Islet of Langerhans (tissue), 1 donor: Measurements from ENCODE around the gene TBC1D10A.

Source experiments
- FAIRE-seq: peaks from one replicate; lab custom pipeline; 2011; peaks lifted over from hg19 to GRCh38; lab: Jason Lieb, UNC

The TBC1D10A gene

DNA sequence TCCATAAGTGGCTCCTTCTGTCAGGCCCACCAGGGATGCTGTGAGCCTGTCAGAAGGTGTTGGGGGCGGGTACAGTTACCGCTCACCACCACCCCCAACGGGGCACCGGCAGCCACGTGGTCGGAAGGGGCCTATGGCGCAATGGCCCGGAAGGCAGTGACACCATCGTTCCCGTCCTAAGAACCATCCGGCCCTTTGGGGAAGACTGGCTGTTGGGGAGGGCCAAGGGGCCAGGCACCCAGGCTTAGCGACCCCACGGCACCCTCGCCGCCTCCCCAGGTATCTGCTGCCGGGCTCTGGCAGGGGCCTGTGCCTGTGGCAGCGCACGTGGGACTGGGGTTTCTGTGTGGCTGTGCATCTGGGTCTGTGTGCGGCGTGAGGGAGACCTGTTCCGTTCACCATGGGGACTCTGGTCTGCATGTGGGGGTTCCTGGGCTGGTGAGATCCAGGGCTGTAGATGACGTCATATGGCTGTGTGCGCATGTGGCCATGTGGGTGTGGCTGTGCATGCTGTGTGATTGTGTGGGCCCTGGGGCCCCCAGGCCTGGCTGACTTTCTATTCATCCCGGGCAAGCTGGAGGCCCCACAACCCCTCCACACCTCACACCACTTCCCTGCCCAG is 60.8 kb downstream of the TBC1D10A start:
- FAIRE-seq, result no peak

DNA sequence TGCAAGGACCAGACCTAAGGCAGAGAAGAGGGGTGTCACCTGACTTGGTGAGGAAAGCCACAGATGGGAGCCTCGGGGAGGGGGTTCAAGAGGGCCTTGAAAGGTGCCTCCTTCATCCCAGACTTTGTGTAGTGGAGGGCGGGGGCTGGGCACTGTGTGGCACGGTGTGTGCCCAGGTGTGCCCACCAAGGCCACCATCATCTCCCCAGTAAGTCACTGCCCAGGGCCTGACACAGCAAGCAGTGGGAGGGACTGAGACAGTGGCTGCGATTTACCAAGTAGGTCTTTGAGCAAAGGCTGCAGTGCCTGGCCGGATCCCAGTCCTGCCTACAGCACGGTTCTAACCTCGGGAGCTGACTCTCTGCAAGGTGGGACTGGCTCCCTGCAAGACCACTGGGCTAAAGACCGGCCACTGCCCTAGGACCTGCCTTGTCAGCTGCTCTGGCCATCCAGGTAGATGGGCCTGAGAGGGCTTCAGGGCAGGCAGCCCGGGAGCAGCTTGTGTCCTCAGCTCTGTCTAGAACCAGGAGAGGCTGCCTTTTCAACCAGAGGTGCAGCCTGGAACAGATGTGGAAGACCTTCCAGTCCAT is 61.5 kb downstream of the TBC1D10A start:
- no peak for FAIRE-seq

DNA sequence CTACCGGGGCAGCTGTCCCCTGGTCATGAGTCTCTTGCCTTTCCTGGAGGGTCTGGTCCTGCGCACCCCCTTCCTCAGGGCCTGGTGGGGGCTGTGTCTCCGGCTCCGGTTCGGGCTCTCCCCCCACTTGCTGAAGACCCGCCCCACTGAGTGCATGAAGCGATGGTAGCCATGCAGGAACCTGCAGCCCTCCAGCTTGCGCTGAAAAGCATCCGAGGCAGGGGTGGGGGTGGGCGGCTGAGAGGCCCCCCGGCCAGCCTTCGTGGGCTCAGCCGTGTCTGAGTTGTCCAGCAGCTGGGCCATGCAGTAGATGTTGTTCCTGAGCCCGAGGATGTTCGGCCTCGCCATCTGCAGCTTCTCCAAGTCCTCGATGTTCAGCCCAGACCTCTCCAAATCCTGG is 62.9 kb downstream of the TBC1D10A start:
- FAIRE-seq, result no peak

DNA sequence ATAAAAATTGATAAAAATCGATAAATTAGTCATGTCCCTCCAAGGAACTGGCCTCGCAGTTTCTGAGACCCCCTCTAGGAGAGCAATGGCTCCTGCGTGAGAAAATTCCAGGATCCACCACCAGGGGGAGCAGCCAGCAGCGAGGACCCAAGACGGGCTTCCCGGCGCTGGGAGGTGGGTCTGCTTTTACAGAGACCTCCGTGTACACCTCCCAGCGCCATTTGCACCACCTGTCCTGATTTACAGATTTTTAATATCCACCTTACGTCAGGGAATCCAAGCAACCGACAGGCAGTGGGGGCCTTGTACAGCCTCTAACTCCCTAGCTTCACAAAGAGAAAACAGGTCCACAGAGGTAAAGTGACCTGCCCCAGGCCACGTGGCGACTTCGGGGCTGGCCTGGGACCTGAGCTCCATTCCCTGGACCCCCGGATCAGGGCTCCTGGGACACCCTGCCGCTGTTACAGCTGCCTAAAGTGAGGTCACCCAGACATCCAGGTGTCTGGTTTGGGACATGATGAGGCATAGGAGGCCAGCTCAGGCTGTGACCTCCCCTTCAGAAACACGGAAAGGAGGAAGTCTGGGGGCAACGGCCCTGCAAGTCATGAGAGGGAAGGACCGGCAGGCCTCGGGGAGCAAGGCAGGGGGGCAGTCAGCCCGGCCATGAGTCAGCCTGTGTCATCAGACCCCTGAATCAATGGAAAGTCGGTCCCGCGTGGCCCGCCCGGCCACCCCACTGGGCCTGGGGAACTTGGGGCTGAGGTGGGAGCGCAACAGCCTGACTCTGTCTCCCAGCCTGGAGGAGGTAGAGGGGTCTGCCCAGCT is 63.6 kb downstream of the TBC1D10A start:
- no peak for FAIRE-seq

- FAIRE-seq, result no peak
These were observed 64.6 kb downstream of the TBC1D10A start for GRCh38 chr22:30262112-30262511.

DNA sequence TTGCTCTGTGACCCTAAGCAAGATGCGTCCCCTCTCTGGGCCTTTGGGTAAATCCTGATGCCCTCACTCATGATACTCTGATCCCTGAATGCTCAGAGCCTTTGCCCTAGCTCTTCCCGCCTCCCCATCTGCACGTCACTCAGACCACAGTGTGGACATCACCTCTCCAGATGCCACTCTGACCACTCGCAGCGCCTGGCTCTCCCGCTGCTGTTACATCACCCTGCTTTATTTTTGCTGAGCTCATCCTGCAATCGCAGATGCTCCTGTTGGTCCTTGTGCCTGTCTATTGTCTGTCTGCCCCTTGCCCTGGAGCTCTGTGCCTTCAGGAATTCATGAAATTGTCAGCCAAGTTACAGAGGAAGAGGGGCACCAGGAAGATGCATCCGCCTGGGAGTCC is 65.6 kb downstream of the TBC1D10A start:
- FAIRE-seq, result no peak

DNA sequence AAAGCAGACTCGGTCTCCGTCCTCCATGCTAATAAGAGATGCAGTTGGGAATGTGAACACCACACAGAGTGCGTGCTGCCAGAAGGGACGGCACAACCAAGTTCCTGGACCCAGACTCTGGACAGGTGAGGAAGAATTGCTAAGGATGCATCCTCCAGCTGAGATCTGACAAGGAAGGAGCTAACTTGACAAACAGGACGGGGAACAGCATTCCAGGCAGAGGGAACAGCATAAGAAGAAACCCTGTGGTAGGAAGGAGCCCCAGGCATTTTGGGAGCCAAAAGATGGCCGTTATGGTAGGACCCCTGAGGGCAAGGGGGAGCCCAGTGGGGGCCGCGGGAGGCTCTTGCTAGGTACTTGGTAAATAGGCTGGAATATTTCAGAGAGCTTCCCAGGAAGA is 66.1 kb downstream of the TBC1D10A start:
- FAIRE-seq, result no peak

DNA sequence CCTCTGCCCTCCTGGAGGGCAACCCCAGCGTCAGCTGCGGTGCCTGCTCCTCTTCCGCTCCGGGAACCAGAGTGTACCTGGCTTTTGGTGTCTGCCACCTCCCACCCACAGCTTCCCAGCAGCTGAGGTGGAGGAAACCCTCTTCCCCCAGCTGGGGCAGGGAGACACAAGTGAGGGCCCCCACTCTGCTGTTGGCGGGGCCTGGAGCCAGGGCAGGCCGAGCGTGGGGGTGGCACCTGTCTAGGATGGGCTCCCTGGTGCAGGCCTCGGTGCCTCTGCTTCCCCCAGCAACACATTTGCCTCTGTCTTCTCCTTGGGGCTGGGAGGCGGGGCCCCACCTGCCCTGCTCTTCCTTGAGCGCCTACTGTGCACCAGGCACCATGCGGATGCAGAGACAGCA is 66.5 kb downstream of the TBC1D10A start:
- FAIRE-seq, result no peak

- no peak for FAIRE-seq
These were observed 72.4 kb downstream of the TBC1D10A start for GRCh38 chr22:30254314-30254713.

GRCh38 chr22:30253205-30253852 is 73.4 kb downstream of the TBC1D10A start:
- no peak for FAIRE-seq

GRCh38 chr22:30252411-30253204 is 74.1 kb downstream of the TBC1D10A start:
- FAIRE-seq, result no peak

GRCh38 chr22:30251711-30252110 is 75.0 kb downstream of the TBC1D10A start:
- no peak for FAIRE-seq

DNA sequence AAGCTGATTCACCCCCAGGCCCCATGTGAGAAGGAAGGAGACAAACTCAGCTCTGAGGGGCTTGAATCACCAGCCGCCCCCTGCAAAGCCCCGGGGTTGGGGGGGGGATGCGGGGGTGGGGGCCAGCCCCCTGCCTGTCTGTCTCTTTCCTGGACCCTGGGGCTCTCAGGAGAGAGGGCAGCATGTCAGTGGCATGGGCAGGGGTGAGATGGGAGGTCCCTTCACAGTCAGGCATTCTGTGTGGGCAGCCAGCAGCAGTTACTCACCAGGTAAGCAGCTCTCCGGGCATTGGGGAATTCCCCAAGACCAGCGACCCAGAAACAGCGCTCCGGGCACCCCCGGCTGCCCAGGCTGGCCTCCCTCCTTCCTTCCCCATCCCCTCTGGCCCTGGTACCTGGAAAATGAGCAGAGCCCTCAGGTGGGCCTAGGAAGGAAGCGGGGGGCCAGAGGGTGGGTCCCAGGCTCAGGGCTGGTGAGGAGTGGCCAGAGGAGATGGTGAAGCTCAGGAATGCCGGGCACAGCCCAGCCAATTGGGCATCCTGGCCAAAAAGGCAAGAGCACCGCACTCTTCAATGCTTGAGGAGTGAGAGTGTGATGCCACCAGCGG is 76.0 kb downstream of the TBC1D10A start:
- no peak for FAIRE-seq

- FAIRE-seq, result no peak
These were observed 76.6 kb downstream of the TBC1D10A start for GRCh38 chr22:30250039-30250565.

DNA sequence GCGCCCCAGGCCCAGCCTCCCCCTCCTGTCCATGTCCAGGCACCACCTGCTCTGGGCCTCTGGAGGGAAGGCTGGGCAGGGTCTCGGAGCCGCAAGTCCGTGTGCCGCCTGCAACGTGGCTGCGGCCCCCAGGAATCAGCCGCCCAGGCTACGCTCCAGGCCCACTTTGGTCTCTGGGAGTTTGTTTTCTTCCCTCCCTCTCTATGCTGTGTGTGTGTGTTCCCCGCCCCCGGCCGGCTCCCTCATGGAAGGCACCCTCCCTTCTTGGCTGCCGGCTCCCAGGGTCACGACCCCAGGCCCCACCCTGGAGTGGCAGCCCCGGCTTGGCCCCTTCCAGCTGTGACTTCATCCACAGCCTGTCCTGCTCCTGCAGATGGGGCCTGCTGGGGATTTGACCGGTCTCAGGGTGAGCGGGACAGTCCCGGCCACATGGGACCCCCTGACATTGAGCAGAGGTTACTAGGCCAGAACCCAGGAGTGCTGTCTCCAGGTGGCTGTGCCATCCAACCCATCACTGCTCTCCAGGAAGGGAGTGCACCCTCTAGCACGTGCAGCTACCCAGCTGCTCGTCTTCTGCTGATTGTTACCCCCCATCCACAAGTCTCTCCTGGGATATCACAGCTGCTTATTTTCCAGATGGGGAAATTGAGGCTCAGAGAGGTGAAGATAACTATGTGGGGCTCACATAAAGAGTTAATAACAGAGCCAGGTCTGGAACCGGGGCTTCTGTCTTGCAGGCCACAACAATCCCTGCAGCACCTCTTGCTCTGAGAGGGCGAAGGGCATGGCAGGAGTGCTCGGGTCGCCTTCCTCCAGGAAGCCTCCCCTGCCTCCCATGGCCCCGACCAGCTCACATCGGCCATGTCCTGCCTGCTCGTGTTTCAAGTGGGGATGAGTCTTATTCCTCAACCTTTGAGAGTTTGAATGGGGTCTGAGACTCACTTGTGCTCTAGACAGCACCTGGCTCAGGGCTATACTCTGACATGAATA is 77.4 kb downstream of the TBC1D10A start:
- FAIRE-seq, result no peak

DNA sequence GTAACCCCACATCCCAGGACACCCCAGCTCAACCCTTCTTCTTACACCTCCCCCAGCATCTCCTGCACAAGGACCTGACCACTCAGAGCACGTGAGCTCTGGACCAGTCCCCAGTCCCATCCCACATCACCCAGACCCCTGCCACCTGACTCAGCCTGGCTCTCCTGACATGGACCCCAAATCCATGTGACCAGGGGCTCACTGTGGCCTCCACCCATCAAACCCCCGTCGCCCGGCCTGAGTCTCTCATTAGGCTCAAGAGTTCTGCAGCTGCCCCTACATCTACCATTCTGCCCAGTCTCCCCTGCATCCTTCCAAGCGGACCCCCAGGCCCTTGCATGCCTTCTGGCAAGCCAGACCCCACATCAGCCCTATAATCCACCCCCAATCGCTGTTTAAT is 78.3 kb downstream of the TBC1D10A start:
- no peak for FAIRE-seq

- no peak for FAIRE-seq
These were observed 78.8 kb downstream of the TBC1D10A start for GRCh38 chr22:30247974-30248373.

GRCh38 chr22:30247561-30247960 is 79.2 kb downstream of the TBC1D10A start:
- no peak for FAIRE-seq

DNA sequence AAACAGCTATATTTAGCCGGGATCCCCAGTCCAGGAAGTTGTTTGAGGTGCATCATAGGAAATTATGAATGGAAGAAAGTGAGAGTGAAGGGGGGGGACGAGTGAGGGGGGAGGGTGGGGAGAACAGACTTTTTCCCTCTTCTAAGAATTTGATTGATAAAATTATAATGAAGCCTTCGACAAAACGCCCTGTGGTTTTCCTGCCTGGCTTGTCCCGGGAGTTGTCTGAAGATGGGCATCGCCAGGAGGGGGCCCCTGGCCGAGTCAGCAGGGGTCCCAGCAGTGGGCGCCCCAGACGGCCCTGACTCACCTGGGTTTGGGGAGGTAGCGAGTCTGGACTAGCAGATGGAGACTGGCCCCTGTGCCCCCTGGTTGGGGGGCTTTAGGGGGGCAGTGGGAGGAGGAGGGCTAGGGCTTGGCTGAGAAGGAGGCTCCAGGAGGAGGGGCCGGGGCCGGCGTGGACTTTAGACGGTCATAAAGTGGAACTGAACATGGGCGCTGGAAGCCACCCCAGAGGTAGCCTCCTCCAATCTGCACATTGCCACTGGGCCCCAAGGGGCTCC is 79.8 kb downstream of the TBC1D10A start:
- no peak for FAIRE-seq
